SK-N-SH (cell line): ENCODE measurements around the gene INHBB.

Source experiments
- POLR2AphosphoS5 ChIP-seq: IDR thresholded peaks from 2 replicates; pipeline ENCODE4 v1.6.1; 2012; ENCODE audit warnings: low read depth, low read length
- RFX5 ChIP-seq: IDR thresholded peaks from 2 replicates; pipeline ENCODE4 v1.6.1; 2012; ENCODE audit warnings: mild to moderate bottlenecking, improper control_type of control experiment, low read length
- TF ChIP-seq, protein P1 (sequence below): fragments of 200-600 bp; sonication (generic); IDR thresholded peaks from 2 replicates; pipeline ENCODE4 v1.6.1; 2017; ENCODE audit warnings: antibody characterized with exemption, mild to moderate bottlenecking, moderate library complexity
- TF ChIP-seq, protein P2 (sequence below): IDR thresholded peaks from 2 replicates; pipeline ENCODE4 v1.6.1; 2012; ENCODE audit warnings: mild to moderate bottlenecking, low read depth, low read length, moderate library complexity

DNA sequence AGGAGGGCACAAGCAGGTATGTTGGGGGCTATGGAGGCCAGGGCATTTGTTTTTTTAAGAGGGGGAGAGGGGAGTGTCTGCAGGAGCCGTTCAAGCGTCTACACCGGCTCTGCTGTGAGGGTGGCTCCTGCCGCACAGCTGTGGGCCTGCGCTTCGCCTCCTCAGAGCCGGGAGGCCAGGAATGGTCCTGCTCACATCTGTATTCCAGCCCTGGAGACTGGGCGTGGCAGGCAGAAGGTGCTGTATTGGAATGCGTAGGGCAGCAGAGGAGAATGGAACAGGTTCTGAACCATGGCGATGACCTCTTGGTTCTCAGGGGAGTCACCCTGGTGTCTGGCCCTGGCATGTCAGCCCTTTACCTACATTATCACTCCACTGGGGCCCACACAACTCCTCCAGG lies 26.8 kb upstream of the INHBB start:
- TF ChIP-seq RFX5: no peak
- TF ChIP-seq, protein P1, sequence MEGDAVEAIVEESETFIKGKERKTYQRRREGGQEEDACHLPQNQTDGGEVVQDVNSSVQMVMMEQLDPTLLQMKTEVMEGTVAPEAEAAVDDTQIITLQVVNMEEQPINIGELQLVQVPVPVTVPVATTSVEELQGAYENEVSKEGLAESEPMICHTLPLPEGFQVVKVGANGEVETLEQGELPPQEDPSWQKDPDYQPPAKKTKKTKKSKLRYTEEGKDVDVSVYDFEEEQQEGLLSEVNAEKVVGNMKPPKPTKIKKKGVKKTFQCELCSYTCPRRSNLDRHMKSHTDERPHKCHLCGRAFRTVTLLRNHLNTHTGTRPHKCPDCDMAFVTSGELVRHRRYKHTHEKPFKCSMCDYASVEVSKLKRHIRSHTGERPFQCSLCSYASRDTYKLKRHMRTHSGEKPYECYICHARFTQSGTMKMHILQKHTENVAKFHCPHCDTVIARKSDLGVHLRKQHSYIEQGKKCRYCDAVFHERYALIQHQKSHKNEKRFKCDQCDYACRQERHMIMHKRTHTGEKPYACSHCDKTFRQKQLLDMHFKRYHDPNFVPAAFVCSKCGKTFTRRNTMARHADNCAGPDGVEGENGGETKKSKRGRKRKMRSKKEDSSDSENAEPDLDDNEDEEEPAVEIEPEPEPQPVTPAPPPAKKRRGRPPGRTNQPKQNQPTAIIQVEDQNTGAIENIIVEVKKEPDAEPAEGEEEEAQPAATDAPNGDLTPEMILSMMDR: no peak
- TF ChIP-seq POLR2AphosphoS5: no peak
- TF ChIP-seq, protein P2, sequence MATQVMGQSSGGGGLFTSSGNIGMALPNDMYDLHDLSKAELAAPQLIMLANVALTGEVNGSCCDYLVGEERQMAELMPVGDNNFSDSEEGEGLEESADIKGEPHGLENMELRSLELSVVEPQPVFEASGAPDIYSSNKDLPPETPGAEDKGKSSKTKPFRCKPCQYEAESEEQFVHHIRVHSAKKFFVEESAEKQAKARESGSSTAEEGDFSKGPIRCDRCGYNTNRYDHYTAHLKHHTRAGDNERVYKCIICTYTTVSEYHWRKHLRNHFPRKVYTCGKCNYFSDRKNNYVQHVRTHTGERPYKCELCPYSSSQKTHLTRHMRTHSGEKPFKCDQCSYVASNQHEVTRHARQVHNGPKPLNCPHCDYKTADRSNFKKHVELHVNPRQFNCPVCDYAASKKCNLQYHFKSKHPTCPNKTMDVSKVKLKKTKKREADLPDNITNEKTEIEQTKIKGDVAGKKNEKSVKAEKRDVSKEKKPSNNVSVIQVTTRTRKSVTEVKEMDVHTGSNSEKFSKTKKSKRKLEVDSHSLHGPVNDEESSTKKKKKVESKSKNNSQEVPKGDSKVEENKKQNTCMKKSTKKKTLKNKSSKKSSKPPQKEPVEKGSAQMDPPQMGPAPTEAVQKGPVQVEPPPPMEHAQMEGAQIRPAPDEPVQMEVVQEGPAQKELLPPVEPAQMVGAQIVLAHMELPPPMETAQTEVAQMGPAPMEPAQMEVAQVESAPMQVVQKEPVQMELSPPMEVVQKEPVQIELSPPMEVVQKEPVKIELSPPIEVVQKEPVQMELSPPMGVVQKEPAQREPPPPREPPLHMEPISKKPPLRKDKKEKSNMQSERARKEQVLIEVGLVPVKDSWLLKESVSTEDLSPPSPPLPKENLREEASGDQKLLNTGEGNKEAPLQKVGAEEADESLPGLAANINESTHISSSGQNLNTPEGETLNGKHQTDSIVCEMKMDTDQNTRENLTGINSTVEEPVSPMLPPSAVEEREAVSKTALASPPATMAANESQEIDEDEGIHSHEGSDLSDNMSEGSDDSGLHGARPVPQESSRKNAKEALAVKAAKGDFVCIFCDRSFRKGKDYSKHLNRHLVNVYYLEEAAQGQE: no peak
